ENCODE measurements around the gene PIK3CB. TPM values are rescaled to one million over a fixed set of nuclear protein-coding genes. Genes with fewer than 3 reads are reported as not detected.

The PIK3CB gene
- total and polyA plus RNA-seq, 2 of the 8 experiments (the other 6 are each of a cell fraction or from before 2014, with no cell fraction given): 8.3 to 35.2 TPM

GRCh38 chr3:138775254-138775595, 59.5 kb downstream of the PIK3CB start:
- H2BK12ac ChIP-seq (ENCODE audit: low read depth, low read length): no peak overlapping the region
- H3K18ac ChIP-seq (ENCODE audit: extremely low read depth, low read length): no peak overlapping the region
- no peaks in the 10 kb centered on the region for H3K9me3 ChIP-seq (ENCODE audit: insufficient read depth in 2 of 2, low read depth in 1 of 2, low read length in 1 of 2)
- no peaks in the 10 kb centered on the region for H3K4me1 ChIP-seq (replicated peaks in 1 of 4; ENCODE audit: control insufficient read depth in 3 of 4, insufficient read depth in 4 of 4, low read length in 3 of 4)
- 85% methylated on average over 4 of the region's 4 CpGs; no CpG with 5 or more reads in 1 of the 2 experiments for WGBS, 2 experiments (ENCODE audit: extremely low coverage in 1 of 2, insufficient coverage in 1 of 2, insufficient read length in 1 of 2, insufficient replicate concordance in 2 of 2, low coverage in 1 of 2, low lambda C conversion rate in 2 of 2, missing lambda C conversion rate in 1 of 2)
- ChIA-PET CTCF (ENCODE audit: partially characterized antibody) (interaction anchor here (2.9 kb wide), 1 partner anchor 141 kb away, joined by 9 read pairs; no protein-coding TSS in a partner anchor), POLR2A (ENCODE audit: partially characterized antibody) (no interaction called here)
- no peak overlapping the region for H3K23ac ChIP-seq (ENCODE audit: insufficient read length)
- H2AK5ac ChIP-seq (ENCODE audit: low read depth, low read length): no peak overlapping the region
- H2BK5ac ChIP-seq (ENCODE audit: low read depth, low read length): no peak overlapping the region
- H3K4ac ChIP-seq (replicated peaks; ENCODE audit: insufficient read length, low read depth, low read length): no peak overlapping the region
- H4K91ac ChIP-seq (replicated peaks; ENCODE audit: insufficient read length, low read length): no peak overlapping the region
- peaks cover 0 to 22% of the 10 kb centered on the region in 2 experiments; a peak in 3 of 4 replicates for H3K79me2 ChIP-seq (ENCODE audit: control insufficient read depth in 1 of 2, insufficient read depth in 2 of 2, low read length in 2 of 2)
- H4K8ac ChIP-seq (ENCODE audit: extremely low read depth, insufficient read depth, low read length): no peak overlapping the region
- H3K27ac ChIP-seq (ENCODE audit: low read depth, low read length): no peak overlapping the region
- FAIRE-seq (no peak), DNase-seq (ENCODE audit: low read depth in 1 of 2, low spot score in 2 of 2) (peak in 1 of 2 experiments; percentile 13)
- no peaks in the 10 kb centered on the region for H3K36me3 ChIP-seq (ENCODE audit: control insufficient read depth in 2 of 4, insufficient read depth in 4 of 4, low read length in 3 of 4)
- peaks cover 7% of the 10 kb centered on the region for H3K79me1 ChIP-seq (ENCODE audit: low read depth, low read length)
- no peaks in the 10 kb centered on the region for H3K27me3 ChIP-seq (replicated peaks in 1 of 4; ENCODE audit: control insufficient read depth in 3 of 4, extremely low read depth in 1 of 4, insufficient read depth in 3 of 4, low read length in 3 of 4)
- no peak overlapping the region for H3K4me2 ChIP-seq (ENCODE audit: insufficient read depth in 1 of 2, low read depth in 2 of 2, low read length in 2 of 2)
- no peak overlapping the region for H2BK20ac ChIP-seq (ENCODE audit: low read length)
- H2AFZ ChIP-seq (ENCODE audit: low read length): no peak overlapping the region
- no peak overlapping the region for H3K56ac ChIP-seq (replicated peaks; ENCODE audit: insufficient read length, low read depth, low read length)
- H3K9ac ChIP-seq (replicated peaks in 1 of 4; ENCODE audit: extremely low read depth in 1 of 4, low read depth in 3 of 4, low read length in 3 of 4): no peak overlapping the region
- no peaks in the 10 kb centered on the region for H3K23me2 ChIP-seq (ENCODE audit: low read depth, low read length)
- H4K20me1 ChIP-seq (replicated peaks in 1 of 2; ENCODE audit: control insufficient read depth in 1 of 2, insufficient read depth in 2 of 2, low read length in 2 of 2): peaks cover 0 to 3% of the 10 kb centered on the region in 2 experiments
- H3K4me3 ChIP-seq (ENCODE audit: extremely low read depth in 1 of 4, insufficient read depth in 2 of 4, low read depth in 3 of 4, low read length in 4 of 4): no peak overlapping the region
- no peak overlapping the region for H2BK120ac ChIP-seq (replicated peaks; ENCODE audit: low read depth, low read length)
- no peak overlapping the region for H3K14ac ChIP-seq (ENCODE audit: insufficient read length)
- H2BK15ac ChIP-seq (ENCODE audit: low read length): no peak overlapping the region
- no peak overlapping the region for H4K5ac ChIP-seq (ENCODE audit: insufficient read length, low read depth, low read length)
- TF ChIP-seq GABPA (IDR thresholded peaks at IDR 0.05; ENCODE audit: borderline replicate concordance, insufficient read depth, low read length) (no peak), YY1 (IDR thresholded peaks at IDR 0.05; ENCODE audit: low read depth, low read length) (no peak), JUND (IDR thresholded peaks at IDR 0.05; ENCODE audit: low read length) (no peak), EP300 (IDR thresholded peaks at IDR 0.05; ENCODE audit: borderline replicate concordance in 1 of 2, low read depth in 2 of 2, low read length in 2 of 2) (no peak), ASH2L (IDR thresholded peaks at IDR 0.05; ENCODE audit: low read length) (no peak), NANOG (IDR thresholded peaks at IDR 0.05; ENCODE audit: insufficient read depth, low read depth, low read length, poor library complexity, severe bottlenecking) (no peak), CBX5 (IDR thresholded peaks at IDR 0.05; ENCODE audit: low read depth, low read length) (no peak), CHD1 (IDR thresholded peaks at IDR 0.05; ENCODE audit: low read depth, low read length) (no peak)
